Keratinocyte (primary cell): ENCODE results near the gene PRR33. TPM values are rescaled to one million over a fixed set of nuclear protein-coding genes. Genes with fewer than 3 reads are reported as not detected.

Source experiments
- DNase-seq: peaks from one replicate; pipeline ENCODE4 v3.0.0-alpha.2; 2011; ENCODE audit warnings: low read depth, missing footprints, low spot score
- FAIRE-seq: peaks from 2 replicates; lab custom pipeline; 2011; peaks lifted over from hg19 to GRCh38; lab: Jason Lieb, UNC
- H2AFZ ChIP-seq: 2 replicates; pipeline ENCODE4 v1.6.0; 2012; ENCODE audit warnings: low read length, control low read depth, inconsistent platforms; ENCODE audit not compliant: control insufficient read depth
- H3K27ac ChIP-seq: 2 replicates; pipeline ENCODE4 v1.5.1; 2011; ENCODE audit warnings: low read length; ENCODE audit not compliant: control insufficient read depth, insufficient read depth
- H3K27me3 ChIP-seq: 3 replicates; pipeline ENCODE4 v1.6.0; 2011; ENCODE audit warnings: low read length; ENCODE audit not compliant: control insufficient read depth, insufficient read depth; ENCODE audit errors: extremely low read depth
- H3K36me3 ChIP-seq, 2 experiments: 2 replicates in 1 of 2; 3 replicates in 1 of 2; pipeline ENCODE4 v1.5.1; 2011; ENCODE audit warnings: low read length in 2 of 2, mild to moderate bottlenecking in 1 of 2; ENCODE audit not compliant: control insufficient read depth in 2 of 2, insufficient read depth in 2 of 2; ENCODE audit errors: extremely low read depth in 1 of 2
- H3K4me1 ChIP-seq: 3 replicates; pipeline ENCODE4 v1.5.1; 2011; ENCODE audit warnings: low read length; ENCODE audit not compliant: control insufficient read depth, insufficient read depth; ENCODE audit errors: extremely low read depth
- H3K4me2 ChIP-seq: 3 replicates; pipeline ENCODE4 v1.6.0; 2011; ENCODE audit warnings: low read depth, low read length; ENCODE audit not compliant: control insufficient read depth, insufficient read depth; ENCODE audit errors: extremely low read depth
- H3K4me3 ChIP-seq, 3 experiments: fragments of 200-600 bp in 1 of 3; sonication (generic) in 1 of 3; 2 replicates in 2 of 3; 3 replicates in 1 of 3; pipeline ENCODE4 v1.5.1; 2011 to 2016; ENCODE audit warnings: low read length in 3 of 3, mild to moderate bottlenecking in 3 of 3, control low read depth in 2 of 3, inconsistent platforms in 1 of 3, low read depth in 1 of 3, mixed read lengths in 1 of 3, mixed run types in 1 of 3, moderate library complexity in 1 of 3; ENCODE audit not compliant: control insufficient read depth in 2 of 3, insufficient read depth in 2 of 3; ENCODE audit errors: extremely low read depth in 1 of 3
- H3K79me2 ChIP-seq: 2 replicates; pipeline ENCODE4 v1.6.0; 2012; ENCODE audit warnings: low read length; ENCODE audit not compliant: control insufficient read depth, insufficient read depth
- H3K9ac ChIP-seq: 3 replicates; pipeline ENCODE4 v1.6.0; 2011; ENCODE audit warnings: low read length; ENCODE audit not compliant: control insufficient read depth, insufficient read depth; ENCODE audit errors: extremely low read depth
- H3K9me1 ChIP-seq: 3 replicates; pipeline ENCODE4 v1.6.0; 2011; ENCODE audit warnings: low read length; ENCODE audit not compliant: control insufficient read depth, insufficient read depth; ENCODE audit errors: extremely low read depth
- H3K9me3 ChIP-seq: 2 replicates; pipeline ENCODE4 v1.5.1; 2012; ENCODE audit warnings: low read depth, low read length; ENCODE audit not compliant: control insufficient read depth
- H4K20me1 ChIP-seq: 3 replicates; pipeline ENCODE4 v1.6.0; 2011; ENCODE audit warnings: low read length; ENCODE audit not compliant: control insufficient read depth, insufficient read depth; ENCODE audit errors: extremely low read depth
- EZH2 ChIP-seq: IDR thresholded peaks from one replicate; pipeline ENCODE4 v1.6.1; 2012; ENCODE audit warnings: inconsistent platforms, mild to moderate bottlenecking, low read length, moderate library complexity
- dilution Hi-C: fragments of 300-500 bp; cut with MboI; formaldehyde crosslinking; loops from one replicate; pipeline ENCODE4 v1.7.0; 2020; ENCODE audit warnings: low sequenced_read_pairs; ENCODE audit not compliant: extremely low pct_ligation_motif_present
- polyA plus RNA-seq, 5 experiments: library from polyadenylated mRNA; depleted of rRNA in 3 of 5; stranded (reverse) in 3 of 5; stranded (forward) in 1 of 5; unstranded in 1 of 5; fragments of >200 nt; gene quantifications; 1 replicate in 1 of 5; 2 replicates in 3 of 5; 3 replicates in 1 of 5; pipeline versions ENCODE4 v1.2.1 to v1.2.3, GENCODE V29; 2011 to 2012; ENCODE audit warnings: missing spikeins in 2 of 5, low read depth in 1 of 5, low replicate concordance in 1 of 5
- TF ChIP-seq, protein P1 (sequence below), 3 experiments: IDR thresholded peaks in 1 of 3; conservative IDR thresholded peaks in 1 of 3; optimal IDR thresholded peaks in 1 of 3; 2 replicates in 2 of 3; 3 replicates in 1 of 3; pipeline versions ENCODE3 to v1.5.1; 2011; ENCODE audit warnings: low read length in 3 of 3, mild to moderate bottlenecking in 3 of 3, moderate library complexity in 2 of 3, control low read depth in 1 of 3, inconsistent platforms in 1 of 3; ENCODE audit not compliant: insufficient read depth in 2 of 3; ENCODE audit errors: extremely low read depth in 1 of 3

PRR33 gene
- polyA plus RNA-seq, 1 donor (not counting 4 experiments of a cell fraction or from before 2014, with no cell fraction given) = not detected

DNA sequence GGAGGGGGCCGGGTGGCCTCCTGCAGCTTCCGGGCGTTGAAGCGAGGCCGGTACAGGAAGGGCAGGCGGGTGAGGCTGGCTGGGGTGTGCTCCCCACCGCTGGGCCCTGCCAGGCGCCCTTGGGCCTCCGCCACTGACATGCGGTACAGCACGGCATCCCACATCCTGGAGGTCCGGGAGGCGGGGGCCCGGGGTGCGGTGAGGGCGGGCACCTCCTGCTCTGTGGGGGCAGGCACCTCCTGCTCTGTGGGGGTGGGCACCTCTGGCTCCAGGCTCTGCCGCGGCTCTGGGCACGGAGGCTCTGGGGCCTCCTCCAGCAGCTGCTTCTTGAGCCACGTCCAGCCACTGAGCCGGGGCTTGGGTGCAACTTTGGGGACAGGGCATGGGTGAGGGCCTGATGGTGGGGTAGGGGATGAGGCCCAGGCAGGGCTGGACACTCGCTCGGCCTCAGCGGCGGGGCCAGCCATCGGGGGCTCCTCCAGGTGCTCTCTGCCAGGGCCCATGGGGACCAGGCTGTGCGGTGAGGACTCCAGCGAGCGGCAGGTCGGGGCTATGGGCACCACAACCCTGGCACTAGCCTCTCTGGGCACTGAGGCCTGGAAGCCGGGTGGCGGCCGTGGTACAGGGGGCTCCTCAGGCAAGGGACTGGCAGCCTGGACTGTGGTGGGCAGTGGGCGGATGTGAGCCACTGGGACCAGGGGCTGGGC is 2.3 kb downstream of the PRR33 start:
- FAIRE-seq (no peak), DNase-seq (no peak)
- Histone ChIP-seq H3K9me3 (no peaks in the 10 kb centered on the region), H3K79me2 (no peaks in the 10 kb centered on the region), H3K9ac (no peak overlapping the region), H3K4me2 (no peak overlapping the region), H3K27ac (no peak overlapping the region), H4K20me1 (no peaks in the 10 kb centered on the region), H3K4me3 (no peak overlapping the region), H3K36me3 (no peaks in the 10 kb centered on the region), H3K27me3 (peaks cover 3% of the 10 kb centered on the region), H3K4me1 (no peaks in the 10 kb centered on the region), H3K9me1 (no peaks in the 10 kb centered on the region), H2AFZ (no peak overlapping the region)
- dilution Hi-C loops = no loop called here
- TF ChIP-seq EZH2 = no peak
- TF ChIP-seq, protein P1, sequence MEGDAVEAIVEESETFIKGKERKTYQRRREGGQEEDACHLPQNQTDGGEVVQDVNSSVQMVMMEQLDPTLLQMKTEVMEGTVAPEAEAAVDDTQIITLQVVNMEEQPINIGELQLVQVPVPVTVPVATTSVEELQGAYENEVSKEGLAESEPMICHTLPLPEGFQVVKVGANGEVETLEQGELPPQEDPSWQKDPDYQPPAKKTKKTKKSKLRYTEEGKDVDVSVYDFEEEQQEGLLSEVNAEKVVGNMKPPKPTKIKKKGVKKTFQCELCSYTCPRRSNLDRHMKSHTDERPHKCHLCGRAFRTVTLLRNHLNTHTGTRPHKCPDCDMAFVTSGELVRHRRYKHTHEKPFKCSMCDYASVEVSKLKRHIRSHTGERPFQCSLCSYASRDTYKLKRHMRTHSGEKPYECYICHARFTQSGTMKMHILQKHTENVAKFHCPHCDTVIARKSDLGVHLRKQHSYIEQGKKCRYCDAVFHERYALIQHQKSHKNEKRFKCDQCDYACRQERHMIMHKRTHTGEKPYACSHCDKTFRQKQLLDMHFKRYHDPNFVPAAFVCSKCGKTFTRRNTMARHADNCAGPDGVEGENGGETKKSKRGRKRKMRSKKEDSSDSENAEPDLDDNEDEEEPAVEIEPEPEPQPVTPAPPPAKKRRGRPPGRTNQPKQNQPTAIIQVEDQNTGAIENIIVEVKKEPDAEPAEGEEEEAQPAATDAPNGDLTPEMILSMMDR (optimal IDR thresholded peaks at IDR 0.05 in 1 of 3, IDR thresholded peaks at IDR 0.05 in 1 of 3, conservative IDR thresholded peaks at IDR 0.05 in 1 of 3; ENCODE audit: extremely low read depth in 1 of 3, insufficient read depth in 2 of 3, low read length in 3 of 3) = no peak

DNA sequence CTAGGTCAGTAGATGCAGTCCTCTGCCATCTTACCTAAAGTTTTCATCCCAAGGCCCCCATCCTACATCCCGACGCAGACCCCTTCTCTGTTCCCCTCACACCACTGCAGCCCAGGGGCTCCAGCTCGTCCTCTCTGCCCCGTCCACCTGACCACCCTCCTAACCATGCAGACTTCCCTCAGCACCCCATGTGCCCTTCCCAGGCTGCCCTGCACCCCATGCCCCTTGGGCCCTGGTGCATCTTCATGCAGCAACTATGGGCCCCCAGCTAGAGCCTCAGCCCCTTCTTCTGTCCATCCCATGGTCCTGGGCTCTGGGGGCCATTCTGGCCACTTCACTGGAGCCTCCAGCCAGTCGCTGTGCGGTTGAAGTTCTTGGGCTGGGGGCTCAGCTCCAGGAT is 2.9 kb downstream of the PRR33 start:
- Histone ChIP-seq H3K9ac (no peak overlapping the region), H3K4me1 (no peaks in the 10 kb centered on the region), H3K79me2 (no peaks in the 10 kb centered on the region), H3K36me3 (no peaks in the 10 kb centered on the region), H3K9me1 (no peaks in the 10 kb centered on the region), H3K9me3 (no peaks in the 10 kb centered on the region), H4K20me1 (no peaks in the 10 kb centered on the region), H3K4me2 (no peak overlapping the region), H2AFZ (no peak overlapping the region), H3K27ac (no peak overlapping the region), H3K4me3 (no peak overlapping the region), H3K27me3 (peaks cover 3% of the 10 kb centered on the region)
- TF ChIP-seq, protein P1 (optimal IDR thresholded peaks at IDR 0.05 in 1 of 3, IDR thresholded peaks at IDR 0.05 in 1 of 3, conservative IDR thresholded peaks at IDR 0.05 in 1 of 3; ENCODE audit: extremely low read depth in 1 of 3, insufficient read depth in 2 of 3, low read length in 3 of 3) = no peak
- no peak for TF ChIP-seq EZH2
- no peak for FAIRE-seq
- dilution Hi-C loops = no loop called here
- no peak for DNase-seq
